EL (cell line): ENCODE results near the gene IL17B.
A peak's percentile ranks its signal among the peaks of the same experiment; 100 is the strongest.
"Not testable (repeated sequence)": the region's sequence is repeated elsewhere in the genome, so short reads cannot be mapped to it uniquely, and the experiment has no call there.

Experiments used
- DNase-seq: peaks from one replicate; pipeline ENCODE4 v3.0.0-alpha.2; 2016

IL17B gene

DNA sequence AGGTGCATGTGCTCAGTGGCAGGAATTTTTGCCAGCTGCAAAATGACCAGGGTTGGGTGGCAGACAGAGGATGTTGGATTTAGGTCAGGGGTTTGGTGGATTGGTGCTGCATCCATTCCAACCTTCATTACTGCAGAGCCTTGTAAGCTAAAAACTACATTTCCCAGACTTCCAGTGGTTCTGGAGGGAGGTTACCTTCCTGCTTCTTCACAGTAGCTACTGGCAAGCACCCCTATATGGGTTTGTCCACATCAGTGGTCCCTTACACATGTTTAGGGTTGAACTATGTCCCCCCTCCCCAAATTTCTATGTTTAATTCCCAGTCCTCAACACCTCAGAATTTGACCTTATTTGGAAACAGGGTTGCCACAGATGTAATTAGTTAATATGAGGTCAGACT is 20.7 kb upstream of the IL17B start:
- DNase-seq: no peak

DNA sequence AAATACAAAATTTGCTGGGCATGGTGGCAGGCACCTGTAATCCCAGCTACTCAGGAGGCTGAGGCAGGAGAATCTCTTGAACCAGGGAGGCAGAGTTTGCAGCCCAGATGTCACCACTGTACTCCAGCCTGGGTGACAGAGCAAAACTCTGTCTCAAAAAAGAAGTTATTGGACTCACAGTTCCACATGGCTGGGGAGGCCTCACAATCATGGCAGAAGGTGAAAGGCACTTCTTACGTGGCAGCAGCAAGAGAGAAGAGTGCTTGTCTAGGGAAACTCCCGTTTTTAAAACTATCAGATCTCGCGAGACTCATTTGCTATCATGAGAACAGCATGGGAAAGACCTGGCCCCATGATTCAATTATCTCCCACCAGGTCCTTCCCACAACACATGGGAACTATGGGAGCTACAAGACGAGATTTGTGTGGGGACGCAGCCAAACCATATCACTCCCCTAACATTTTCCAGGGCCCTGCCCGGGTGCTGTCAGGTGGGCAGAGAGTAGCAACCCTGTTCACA is 19.7 kb upstream of the IL17B start:
- not testable (repeated sequence) for DNase-seq

DNA sequence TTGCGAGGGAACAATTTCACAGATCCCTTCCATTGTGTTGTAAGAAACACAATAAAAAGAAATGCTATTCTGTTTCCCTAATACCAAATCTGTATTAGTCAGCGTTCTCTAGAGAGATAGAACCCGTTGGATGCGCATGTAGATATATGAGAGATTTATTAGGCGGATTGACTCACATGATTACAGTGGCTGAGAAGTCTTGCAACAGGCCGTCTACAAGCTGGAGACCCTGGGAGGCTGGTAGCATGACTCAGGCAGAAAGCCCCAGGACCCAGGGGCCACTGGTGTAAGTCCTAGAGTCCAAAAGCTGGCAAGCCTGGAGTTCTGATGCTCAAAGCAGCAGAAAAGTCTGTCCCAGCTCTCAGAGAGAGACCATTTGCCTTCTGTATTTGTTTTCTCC is 18.4 kb upstream of the IL17B start:
- peak; percentile 91 for DNase-seq

DNA sequence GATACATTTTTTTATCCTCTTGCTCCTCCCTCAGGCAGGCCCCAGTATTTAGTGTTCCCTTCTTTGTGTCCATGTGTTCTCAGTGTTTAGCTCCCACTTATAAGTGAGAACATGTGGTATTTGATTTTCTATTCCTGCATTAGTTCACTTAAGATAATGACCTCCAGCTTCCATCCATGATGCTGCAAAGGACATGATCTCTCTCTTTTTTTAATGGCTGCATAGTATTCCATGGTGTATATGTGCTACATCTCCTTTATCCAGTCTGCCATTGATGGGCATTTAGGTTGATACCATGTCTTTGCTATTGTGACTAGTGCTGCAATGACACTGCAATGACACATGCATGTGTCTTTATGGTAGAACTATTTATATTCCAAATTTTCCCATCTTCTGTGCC is 15.9 kb upstream of the IL17B start:
- DNase-seq: not testable (repeated sequence)

DNA sequence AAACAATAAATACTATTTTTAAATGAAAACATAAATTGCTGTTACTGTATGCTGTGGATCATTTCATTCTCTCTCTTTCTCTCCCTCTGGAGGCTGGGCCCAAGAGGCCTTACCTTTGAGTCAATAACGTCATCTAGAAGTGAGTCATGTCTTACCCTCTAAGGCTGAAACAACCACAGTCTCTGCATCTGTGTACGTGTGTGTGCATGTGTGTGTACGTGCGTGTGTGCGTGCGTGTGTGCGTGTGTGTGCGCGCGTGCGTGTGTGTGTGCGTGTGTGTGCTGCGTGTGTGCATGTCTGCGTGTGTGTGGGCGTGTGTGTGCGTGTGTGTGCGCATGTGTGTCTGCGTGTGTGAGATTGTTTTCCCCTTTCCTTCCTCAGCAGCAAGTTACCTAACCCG is 13.6 kb upstream of the IL17B start:
- DNase-seq: peak; percentile 59

DNA sequence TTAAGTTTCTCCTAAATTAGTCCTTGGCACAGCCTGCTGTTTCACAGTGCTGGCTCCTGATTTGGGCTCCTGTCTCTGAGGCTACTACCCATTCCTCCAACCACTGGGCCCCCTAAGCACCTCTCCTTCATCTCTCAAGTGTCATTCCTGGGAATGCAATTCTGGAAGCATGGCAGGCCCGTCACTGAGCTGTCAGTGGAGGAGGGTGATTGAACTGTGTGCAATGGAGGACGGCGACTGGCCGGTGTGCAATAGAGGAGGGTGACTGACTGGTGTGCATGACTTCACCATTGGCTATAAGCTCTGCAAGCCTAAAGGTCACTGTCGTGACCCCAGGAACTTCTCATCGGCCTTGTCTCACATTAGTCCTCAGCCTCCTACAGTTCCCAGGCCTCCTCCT is 12.4 kb upstream of the IL17B start:
- no peak for DNase-seq

DNA sequence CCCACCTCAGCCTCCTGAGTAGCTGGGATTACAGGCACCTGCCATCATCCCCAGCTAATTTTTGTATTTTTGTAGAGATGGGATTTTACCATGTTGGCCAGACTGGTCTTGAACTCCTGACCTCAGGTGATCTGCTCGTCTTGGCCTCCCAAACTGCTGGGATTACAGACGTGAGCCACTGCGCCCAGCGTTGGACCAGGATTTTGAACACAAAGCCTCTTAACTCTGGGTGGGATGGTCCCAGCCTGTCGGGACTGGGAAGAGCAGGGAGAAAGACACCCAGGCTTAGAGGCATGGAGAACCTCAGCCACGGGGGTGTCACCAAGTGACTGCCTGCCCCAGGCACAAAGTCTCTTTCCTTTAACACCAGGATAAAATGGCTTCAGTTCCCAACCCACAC is 12.0 kb upstream of the IL17B start:
- not testable (repeated sequence) for DNase-seq

DNA sequence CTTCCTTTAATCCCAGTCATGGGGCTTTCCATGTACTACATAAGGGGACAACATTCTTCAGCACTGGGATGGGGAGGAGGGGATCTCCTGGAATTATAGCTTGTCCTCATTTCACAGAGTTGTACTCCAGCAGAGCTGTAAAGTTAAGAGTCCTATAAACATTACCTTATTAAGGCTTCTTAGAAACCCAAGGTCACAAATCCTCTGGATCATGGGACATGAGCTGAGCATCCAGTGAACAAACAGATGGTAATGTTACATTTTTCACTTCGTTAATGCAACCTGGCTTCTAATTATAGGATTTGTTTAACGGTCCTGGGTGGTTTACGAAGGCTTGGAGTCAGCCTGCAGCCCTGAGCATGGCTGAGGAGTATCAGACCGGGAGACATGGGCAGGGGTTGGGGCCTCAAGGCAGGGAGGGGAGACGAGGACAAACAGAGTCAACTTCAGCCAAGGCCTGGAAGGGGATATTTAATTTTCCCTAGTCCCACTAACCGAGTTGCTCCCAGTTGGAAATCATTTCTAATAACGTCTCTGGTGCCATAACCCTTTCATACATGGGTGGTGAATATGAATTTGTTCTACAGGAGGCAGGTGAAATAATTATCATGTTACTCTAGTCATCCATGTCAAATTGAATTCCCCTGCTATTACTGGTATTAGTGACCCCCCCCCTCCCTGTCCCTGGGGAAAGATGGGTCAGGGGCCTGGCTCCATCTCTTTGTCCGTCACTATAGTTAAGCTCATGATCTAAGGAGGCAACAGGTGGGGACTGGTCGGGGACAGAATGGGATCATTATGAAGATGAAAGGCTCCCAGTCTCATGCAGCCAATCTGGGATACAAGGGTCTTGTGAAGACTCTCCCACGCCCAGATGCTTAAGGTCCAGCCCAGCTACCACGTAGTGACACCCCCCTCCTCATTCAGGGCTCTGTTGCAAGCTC is 10.7 kb upstream of the IL17B start:
- DNase-seq: no peak

DNA sequence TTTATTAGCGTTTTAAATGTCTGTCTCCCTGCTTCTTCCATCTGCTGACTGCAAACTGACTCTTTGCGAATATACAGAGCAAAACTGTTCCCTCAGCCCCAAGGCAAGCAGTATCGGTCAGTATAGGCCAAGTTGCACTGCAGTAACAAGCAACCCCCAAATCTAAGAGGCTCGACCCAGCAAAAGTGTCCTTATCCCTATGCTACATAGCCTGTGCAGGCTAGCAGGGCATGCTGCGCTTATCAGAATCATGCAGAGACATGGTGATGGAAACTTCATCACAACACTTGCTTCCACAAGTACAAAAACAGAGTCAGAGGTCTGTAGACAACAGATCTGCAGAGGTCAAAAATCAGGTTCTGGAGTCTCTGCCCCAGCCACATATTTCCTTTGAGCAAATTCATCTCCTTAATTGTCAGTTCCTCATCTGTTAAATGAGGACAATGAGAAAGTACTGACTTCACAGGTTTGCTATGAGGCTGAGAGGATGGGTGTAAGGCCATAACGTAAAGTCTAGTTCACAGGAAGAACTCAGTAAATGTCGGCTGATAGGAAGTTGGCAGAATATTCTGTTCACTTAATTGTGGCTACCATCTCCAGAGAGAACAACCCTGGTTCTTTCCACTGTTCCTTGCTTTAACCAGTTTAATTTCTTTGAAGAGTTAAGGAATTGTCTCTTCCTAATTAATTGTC is 9.6 kb upstream of the IL17B start:
- no peak for DNase-seq

DNA sequence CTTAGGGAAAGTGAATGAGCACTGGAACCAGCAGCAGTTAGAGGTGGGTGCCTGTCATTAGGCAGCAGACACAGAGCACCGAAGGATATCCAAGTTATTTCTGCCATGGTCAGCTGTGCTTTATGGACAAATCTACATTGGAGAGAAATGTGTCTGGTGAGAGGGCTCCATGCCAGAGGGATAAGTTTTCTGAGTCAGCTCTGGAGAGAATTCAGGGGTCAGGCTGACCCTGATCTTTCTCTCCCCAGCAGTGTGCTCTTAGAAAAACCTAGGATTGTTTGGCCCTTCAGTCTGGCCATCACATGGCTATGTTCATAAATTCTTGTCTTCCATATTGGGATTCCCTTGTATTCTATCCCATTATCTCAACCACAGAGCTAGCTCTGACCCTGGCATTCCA is 8.9 kb upstream of the IL17B start:
- DNase-seq: peak; percentile 87

DNA sequence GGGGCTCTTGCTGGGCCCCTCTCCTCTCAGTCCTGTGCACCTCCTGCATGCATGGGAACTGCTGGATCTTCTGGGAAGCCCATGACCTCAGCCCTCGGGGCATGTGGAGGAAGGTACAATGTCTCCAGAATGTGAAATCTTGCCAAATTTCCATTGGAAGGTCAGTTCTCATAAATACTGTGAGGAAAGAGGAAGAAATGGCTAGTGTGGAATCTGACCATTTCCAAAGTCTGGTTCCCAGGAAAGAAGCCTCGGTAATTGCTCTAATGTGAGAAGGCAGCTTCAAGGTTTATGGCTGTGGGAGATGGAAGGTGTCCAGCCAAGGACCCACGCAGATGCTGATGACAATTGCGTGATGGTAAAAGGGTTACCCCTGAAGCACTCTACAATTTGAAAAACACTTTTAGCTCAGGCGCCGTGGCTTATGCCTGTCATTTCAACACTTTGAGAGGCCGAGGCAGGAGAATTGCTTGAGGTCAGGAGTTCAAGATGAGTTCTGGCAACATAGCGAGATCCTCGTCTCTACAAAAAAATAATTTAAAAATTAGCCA is 8.1 kb upstream of the IL17B start:
- peak; percentile 80 for DNase-seq

DNA sequence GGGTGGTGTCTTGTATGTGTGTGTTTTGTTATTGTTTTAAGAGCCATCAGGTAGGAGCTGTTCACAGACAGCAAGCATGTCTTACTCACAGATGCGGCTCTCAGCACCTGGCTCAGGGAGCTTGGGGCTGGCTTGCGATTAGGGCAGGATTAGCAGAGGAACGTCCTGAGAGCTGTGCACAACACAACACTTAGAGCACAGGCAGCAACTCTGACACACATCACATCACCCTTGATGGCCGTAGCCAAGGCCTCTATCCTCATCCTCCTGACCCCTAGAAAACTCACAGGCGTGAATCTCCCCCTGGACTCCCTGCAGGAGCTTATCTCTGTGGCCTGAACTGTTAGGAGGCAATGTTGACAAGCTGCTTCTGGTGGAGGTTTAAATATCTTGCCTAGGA is 7.1 kb upstream of the IL17B start:
- DNase-seq: no peak

DNA sequence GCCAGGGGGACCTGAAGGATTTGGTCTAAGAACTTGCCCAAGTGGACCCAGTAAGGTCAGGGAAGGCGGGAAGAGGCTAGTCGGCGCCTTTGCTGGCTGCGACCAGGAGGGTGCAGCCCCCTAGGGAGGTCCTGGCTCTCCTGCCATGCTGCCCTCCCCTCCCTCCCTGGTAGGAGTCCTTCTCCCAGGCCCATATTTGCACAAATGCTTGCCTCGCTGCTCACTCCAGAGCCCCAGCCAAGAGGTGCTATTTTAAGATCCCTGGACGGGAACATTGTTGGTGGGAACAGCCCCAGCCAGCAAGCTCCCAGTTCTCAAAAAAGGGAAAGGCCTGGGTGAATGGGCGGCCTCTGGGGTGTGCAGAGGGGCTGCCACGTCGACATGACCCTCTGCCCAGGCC is 4.3 kb upstream of the IL17B start:
- DNase-seq: no peak

DNA sequence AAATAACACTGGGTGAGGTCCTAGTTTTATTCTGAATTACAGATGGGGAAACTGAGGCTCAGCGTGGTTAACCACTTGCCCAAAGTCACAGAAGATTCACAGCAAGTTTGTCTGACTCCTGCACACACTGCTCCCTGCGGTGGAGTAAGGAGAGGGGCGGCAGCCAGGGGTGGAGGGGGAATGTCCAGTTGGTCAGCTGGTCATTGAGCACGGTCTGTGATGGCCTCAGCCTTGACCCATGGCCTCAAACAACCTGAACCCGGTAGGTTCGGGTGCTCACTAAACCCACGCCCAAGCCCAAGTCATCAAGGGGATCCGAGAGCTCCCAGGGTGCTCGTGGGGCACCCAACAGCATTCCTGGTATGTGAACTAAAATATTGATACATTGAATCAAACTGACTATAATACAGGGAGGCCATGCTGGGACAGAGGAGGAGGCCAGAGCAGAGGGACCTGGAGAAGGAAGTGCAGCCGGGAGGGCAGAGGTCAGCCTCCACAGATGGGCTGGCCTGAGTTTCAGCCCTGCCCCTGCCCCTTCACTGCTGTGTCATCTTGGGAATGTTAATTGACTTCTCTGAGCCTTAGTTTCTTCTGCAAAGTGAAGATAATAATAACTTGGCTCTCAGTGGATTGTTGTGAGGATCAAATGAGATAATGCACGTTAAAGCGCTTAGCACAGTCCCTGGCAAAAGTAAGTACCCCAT is 3.6 kb upstream of the IL17B start:
- DNase-seq: no peak

DNA sequence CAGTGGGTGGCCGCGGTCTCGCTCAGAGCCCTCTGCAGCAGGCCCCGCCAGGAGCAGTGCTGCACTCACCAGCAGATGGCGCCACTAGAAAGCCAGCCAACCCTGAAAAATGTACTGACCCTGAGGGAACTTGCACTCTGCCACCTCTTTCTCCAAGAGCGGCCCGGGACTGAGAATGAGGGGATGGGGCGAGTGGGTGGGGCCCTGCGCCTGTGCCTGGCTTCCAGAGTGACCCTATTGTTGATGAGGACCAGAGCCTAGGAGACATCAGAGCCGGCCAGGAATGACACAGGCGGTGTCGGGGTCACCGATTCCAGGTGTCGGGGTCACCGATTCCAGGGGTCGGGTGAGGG is 2.9 kb upstream of the IL17B start:
- peak; percentile 73 for DNase-seq

DNA sequence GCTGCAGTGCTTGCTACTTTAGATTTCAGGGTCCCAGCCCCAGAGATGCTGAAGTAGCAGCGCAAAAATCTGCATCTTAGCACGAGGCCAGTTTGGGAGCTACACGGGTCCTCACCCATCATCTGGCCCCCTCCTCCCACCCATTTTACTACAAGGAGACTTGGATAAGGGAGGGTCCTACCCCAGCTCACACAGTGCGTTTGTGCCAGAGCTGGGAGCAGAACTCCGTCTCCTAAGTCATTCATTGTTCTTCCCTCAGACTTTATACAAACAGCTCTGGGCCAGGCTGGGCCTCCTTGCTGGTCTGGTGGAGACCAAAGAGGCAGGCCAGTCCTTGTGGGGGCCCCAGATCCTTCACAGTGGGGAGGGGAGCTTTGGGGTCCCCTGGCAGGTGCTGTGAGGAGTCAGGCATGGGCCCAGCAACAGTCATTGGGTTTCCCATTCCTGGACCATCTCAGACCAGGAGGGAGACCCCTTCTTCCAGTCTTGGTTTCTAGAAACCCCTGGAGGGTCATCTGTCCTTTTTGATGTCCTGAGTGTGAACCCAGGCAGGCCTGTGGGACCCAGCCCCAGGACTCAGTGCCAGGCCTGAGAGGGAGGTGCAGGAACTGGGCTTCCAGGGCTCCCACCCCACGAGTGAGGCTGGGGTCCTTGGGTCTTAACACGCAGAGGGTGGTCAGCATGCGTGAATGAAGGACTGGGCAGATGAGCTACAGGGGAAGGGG is 2.3 kb upstream of the IL17B start:
- DNase-seq: no peak

DNA sequence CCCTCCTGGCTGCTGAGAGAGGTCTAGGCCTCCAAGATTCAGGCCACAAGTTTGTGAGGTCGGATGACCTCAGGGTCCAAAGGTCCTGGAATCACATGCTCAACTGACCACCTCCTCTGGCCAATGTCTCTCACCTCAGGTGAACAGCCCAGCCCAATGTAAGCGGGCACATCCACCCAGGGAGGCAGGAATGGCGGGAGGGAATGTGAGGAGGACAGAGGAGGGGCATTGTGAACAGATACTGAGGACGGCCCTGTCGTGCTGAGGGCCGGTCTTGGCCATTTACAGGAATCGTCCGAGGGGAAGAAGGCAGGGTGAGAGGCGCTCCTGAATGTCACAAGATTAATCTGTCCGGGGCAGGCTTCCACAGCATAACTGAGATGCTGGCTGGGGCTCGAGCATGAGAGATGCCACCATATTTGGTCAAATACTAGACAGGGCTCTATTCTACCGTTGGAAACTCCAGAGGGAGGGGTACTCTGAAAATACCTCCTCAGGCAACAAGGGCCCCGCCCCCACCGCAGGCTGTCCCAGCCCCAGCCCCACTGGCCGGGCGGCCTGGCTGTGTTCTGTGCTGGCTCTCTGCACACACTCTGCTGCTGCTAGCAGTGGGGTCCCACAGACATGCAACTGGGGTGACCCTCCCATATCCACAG is 1.5 kb upstream of the IL17B start:
- no peak for DNase-seq

DNA sequence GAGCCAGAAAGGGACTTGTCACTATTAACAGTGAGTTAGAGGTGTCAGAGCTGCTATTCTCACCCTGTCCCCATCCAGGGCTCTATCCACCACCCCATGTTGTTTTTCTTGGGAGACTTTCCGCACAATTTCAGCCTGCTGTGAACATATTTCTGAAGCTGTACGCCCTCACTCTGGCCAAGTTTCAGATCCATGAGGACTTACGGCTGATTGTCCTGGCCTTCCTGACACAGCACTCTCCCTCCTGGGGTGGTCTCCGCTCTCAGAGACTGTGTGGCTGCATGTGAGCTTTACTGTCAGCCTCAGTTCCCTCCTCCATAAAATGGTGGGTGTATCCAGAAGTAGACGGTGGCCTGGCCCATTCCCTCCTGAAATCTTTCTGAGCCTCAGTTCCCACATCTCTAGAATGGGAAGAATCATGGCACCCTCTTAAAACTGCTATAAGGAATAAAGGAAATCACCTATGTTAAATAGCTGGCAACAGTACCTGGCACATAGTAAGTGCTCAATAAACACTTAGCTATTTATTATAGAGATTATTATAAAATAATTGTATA is 804 bp upstream of the IL17B start:
- DNase-seq: no peak

DNA sequence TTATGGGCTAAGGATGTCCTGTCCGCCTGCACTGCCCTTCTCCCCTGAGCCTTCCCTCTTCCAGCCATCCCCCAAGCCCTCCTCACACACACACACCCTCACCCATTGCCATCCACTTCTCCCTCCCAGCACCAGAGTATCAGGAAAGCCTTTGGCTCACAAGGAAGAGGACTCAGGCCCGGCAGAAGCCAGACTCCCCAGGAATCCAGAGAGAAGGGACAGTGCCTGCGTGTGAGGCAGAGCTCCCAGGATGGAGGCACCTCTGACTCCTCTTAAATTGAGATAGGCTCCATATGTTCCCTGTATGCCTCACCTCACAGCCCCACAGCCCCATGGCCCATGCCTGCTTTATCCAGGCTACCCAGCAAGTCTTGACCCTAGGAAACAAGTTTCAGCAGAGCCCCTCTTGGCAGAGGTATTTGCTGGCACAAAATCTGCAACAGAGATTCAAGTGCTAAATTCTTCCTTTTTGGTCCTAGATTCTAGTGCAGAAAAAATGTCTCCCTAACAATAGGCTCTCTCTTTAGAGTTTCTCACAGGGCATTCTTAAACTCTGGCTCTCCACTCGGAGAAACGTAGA is 761 bp downstream of the IL17B start:
- DNase-seq: no peak

DNA sequence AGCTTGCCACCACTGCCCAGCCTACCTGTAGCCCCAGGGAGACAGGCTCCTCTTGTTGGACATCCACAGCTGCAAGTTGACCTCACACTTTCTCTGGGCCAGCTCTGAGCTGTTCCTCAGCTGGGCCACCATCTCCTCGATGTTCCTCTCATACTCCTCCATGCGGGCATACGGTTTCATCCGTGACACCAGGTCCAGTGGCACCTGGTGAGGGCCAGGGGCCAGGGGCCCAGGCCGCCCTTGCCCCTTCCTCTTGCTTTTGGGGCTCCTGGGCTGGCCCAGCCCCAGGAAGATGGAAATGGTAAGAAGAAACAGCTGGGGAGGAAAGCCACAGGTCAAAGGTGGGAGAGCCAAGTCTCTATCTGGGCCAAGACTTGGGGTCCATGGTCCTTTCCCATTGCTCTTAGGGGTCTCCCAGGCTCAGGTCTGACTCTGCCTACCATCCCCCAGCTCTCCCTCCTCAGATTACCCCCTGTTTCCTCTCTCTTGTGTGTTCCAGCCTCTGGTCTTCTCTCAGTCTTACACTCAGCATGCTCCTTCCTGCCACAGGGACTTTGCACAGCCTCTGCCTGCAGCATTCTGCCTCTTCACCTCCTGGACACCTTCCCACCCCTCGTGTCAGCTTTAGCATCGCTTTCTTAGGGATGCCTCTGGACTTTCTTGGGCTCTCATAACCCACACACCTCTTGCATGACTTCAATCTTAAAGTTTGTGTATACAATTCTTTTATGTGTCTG is 2.2 kb downstream of the IL17B start:
- DNase-seq: no peak

DNA sequence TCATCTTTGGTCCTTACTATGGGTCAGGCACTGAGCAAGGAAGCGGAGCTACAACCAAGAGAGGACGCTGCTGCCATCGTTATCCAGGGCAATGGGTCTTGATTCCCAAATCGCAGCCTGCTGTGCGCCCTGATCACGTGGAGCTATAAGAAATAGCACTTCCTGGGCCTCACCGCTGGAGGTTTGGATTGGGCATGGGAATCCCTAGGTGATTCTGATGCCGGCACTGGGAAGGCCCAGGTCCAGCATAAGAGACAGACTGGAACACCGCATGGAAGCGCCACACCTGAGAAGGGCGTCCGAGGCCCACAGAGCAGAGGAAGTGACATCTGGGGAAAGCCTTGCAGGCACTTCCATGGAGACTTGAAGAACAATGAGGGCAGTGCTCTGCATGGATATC is 3.0 kb downstream of the IL17B start:
- DNase-seq: no peak
